ENCODE measurements around the gene ASIC4. TPM values are rescaled to one million over a fixed set of nuclear protein-coding genes. Genes with fewer than 3 reads are reported as not detected.

The ASIC4 gene
- total RNA-seq, 1 donor from 2014 or later, result not detected

- Histone ChIP-seq H3K36me3 (ENCODE audit: control insufficient read depth, insufficient read depth, low read length) (peaks cover 5% of the 10 kb centered on the region), H3K4me3 (ENCODE audit: low read depth, low read length) (no peak overlapping the region), H3K27me3 (ENCODE audit: control insufficient read depth, insufficient read depth, low read length) (no peaks in the 10 kb centered on the region)
- DNase-seq (ENCODE audit: low read depth), result no peak
- TF ChIP-seq CTCF (IDR thresholded peaks at IDR 0.05; ENCODE audit: insufficient read depth, low read length, poor library complexity, severe bottlenecking), result no peak
These were observed 24.2 kb downstream of the ASIC4 start for GRCh38 chr2:219538504-219538951.

- DNase-seq (ENCODE audit: low read depth), result no peak
- no peak overlapping the region for H3K4me3 ChIP-seq (ENCODE audit: low read depth, low read length)
- no peak for TF ChIP-seq CTCF (IDR thresholded peaks at IDR 0.05; ENCODE audit: insufficient read depth, low read length, poor library complexity, severe bottlenecking)
These were observed 24.9 kb downstream of the ASIC4 start for GRCh38 chr2:219538956-219539788.

GRCh38 chr2:219539926-219540678 is 25.8 kb downstream of the ASIC4 start:
- DNase-seq (ENCODE audit: low read depth), result no peak
- Histone ChIP-seq H3K27me3 (ENCODE audit: control insufficient read depth, insufficient read depth, low read length) (no peaks in the 10 kb centered on the region), H3K36me3 (ENCODE audit: control insufficient read depth, insufficient read depth, low read length) (peaks cover 5% of the 10 kb centered on the region), H3K4me3 (ENCODE audit: low read depth, low read length) (no peak overlapping the region)
- no peak for TF ChIP-seq CTCF (IDR thresholded peaks at IDR 0.05; ENCODE audit: insufficient read depth, low read length, poor library complexity, severe bottlenecking)

More at GRCh38 chr2:219538956-219539788, 24.9 kb downstream of the ASIC4 start:
- H3K36me3 ChIP-seq (ENCODE audit: control insufficient read depth, insufficient read depth, low read length), result peaks cover 5% of the 10 kb centered on the region
- H3K27me3 ChIP-seq (ENCODE audit: control insufficient read depth, insufficient read depth, low read length), result no peaks in the 10 kb centered on the region

GRCh38 chr2:219540784-219541504 is 26.7 kb downstream of the ASIC4 start:
- DNase-seq (ENCODE audit: low read depth), result no peak
- Histone ChIP-seq H3K36me3 (ENCODE audit: control insufficient read depth, insufficient read depth, low read length) (peaks cover 5% of the 10 kb centered on the region), H3K27me3 (ENCODE audit: control insufficient read depth, insufficient read depth, low read length) (no peaks in the 10 kb centered on the region), H3K4me3 (ENCODE audit: low read depth, low read length) (no peak overlapping the region)
- no peak for TF ChIP-seq CTCF (IDR thresholded peaks at IDR 0.05; ENCODE audit: insufficient read depth, low read length, poor library complexity, severe bottlenecking)

GRCh38 chr2:219541611-219542180 is 27.4 kb downstream of the ASIC4 start:
- DNase-seq (ENCODE audit: low read depth), result peak; percentile 39
- Histone ChIP-seq H3K4me3 (ENCODE audit: low read depth, low read length) (peak overlapping the region; percentile 18), H3K27me3 (ENCODE audit: control insufficient read depth, insufficient read depth, low read length) (no peaks in the 10 kb centered on the region), H3K36me3 (ENCODE audit: control insufficient read depth, insufficient read depth, low read length) (peaks cover 5% of the 10 kb centered on the region)
- peak; percentile 94 for TF ChIP-seq CTCF (IDR thresholded peaks at IDR 0.05; ENCODE audit: insufficient read depth, low read length, poor library complexity, severe bottlenecking)

All from kidney epithelial cell (primary cell).